ENCODE data around the gene USP17L24.
"Not testable (repeated sequence)": the region's sequence is repeated elsewhere in the genome, so short reads cannot be mapped to it uniquely, and the experiment has no call there.

The USP17L24 gene

GRCh38 chr4:9324865-9325264 is at the start of gene USP17L24:
Gene USP17L24 (plus strand): TSS chr4:9325165. CDS start chr4:9325165, 0 bp downstream.
- DNase-seq (ENCODE audit: low read depth in 2 of 2); H3K4me3 ChIP-seq (replicated peaks in 1 of 2; ENCODE audit: low read depth in 2 of 2, low read length in 2 of 2): not testable (repeated sequence)

- not testable (repeated sequence) for H3K4me3 ChIP-seq (replicated peaks in 1 of 2; ENCODE audit: low read depth in 2 of 2, low read length in 2 of 2); DNase-seq (ENCODE audit: low read depth in 2 of 2)
Observed at GRCh38 chr4:9324191-9324590, 774 bp upstream of the USP17L24 start.

DNA sequence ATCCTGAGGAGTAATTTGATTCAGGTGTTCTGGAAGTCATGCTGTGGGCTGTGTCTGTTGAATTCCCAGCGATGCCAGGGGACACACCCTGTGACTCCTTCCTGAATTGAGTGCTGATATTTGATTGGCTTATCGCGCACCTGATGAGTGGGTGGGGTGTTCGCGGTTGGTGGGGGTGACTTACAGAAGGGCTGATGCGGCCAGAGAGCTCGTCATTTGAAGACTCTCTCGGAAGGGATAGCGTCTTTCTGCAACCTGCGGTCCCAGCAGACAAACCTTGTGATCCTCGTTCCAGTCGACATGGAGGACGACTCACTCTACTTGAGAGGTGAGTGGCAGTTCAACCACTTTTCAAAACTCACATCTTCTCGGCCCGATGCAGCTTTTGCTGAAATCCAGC is 4.6 kb downstream of the USP17L24 start, which contains the start of gene USP17L25:
Gene USP17L25 (plus strand): TSS at position 301 of the 400 bp plus-strand sequence. CDS start 0 bp downstream, at position 301.
- H3K4me3 ChIP-seq (replicated peaks in 1 of 2; ENCODE audit: low read depth in 2 of 2, low read length in 2 of 2); DNase-seq (ENCODE audit: low read depth in 2 of 2): not testable (repeated sequence)

DNA sequence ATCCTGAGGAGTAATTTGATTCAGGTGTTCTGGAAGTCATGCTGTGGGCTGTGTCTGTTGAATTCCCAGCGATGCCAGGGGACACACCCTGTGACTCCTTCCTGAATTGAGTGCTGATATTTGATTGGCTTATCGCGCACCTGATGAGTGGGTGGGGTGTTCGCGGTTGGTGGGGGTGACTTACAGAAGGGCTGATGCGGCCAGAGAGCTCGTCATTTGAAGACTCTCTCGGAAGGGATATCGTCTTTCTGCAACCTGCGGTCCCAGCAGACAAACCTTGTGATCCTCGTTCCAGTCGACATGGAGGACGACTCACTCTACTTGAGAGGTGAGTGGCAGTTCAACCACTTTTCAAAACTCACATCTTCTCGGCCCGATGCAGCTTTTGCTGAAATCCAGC is 9.4 kb downstream of the USP17L24 start, which contains the start of gene USP17L26:
Gene USP17L26 (plus strand): TSS at position 301 of the 400 bp plus-strand sequence. CDS start 0 bp downstream, at position 301.
- H3K4me3 ChIP-seq (replicated peaks in 1 of 2; ENCODE audit: low read depth in 2 of 2, low read length in 2 of 2), result not testable (repeated sequence)

DNA sequence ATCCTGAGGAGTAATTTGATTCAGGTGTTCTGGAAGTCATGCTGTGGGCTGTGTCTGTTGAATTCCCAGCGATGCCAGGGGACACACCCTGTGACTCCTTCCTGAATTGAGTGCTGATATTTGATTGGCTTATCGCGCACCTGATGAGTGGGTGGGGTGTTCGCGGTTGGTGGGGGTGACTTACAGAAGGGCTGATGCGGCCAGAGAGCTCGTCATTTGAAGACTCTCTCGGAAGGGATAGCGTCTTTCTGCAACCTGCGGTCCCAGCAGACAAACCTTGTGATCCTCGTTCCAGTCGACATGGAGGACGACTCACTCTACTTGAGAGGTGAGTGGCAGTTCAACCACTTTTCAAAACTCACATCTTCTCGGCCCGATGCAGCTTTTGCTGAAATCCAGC is 14.1 kb downstream of the USP17L24 start, which contains the start of gene USP17L5:
Gene USP17L5 (plus strand): TSS at position 301 of the 400 bp plus-strand sequence. CDS start 0 bp downstream, at position 301.
- DNase-seq (ENCODE audit: low read depth in 2 of 2); H3K4me3 ChIP-seq (replicated peaks in 1 of 2; ENCODE audit: low read depth in 2 of 2, low read length in 2 of 2): not testable (repeated sequence)

More for the DNA sequence above, 9.4 kb downstream of the USP17L24 start, which contains the start of gene USP17L26:
- not testable (repeated sequence) for DNase-seq (ENCODE audit: low read depth in 2 of 2)

DNA sequence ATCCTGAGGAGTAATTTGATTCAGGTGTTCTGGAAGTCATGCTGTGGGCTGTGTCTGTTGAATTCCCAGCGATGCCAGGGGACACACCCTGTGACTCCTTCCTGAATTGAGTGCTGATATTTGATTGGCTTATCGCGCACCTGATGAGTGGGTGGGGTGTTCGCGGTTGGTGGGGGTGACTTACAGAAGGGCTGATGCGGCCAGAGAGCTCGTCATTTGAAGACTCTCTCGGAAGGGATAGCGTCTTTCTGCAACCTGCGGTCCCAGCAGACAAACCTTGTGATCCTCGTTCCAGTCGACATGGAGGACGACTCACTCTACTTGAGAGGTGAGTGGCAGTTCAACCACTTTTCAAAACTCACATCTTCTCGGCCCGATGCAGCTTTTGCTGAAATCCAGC is 18.9 kb downstream of the USP17L24 start, which contains the start of gene USP17L27:
Gene USP17L27 (plus strand): TSS at position 301 of the 400 bp plus-strand sequence. CDS start 0 bp downstream, at position 301.
- DNase-seq (ENCODE audit: low read depth in 2 of 2); H3K4me3 ChIP-seq (replicated peaks in 1 of 2; ENCODE audit: low read depth in 2 of 2, low read length in 2 of 2): not testable (repeated sequence)

GRCh38 chr4:9348593-9348992 is 23.6 kb downstream of the USP17L24 start, which contains the start of gene USP17L28:
Gene USP17L28 (plus strand): TSS chr4:9348893. CDS start chr4:9348893, 0 bp downstream.
- H3K4me3 ChIP-seq (replicated peaks in 1 of 2; ENCODE audit: low read depth in 2 of 2, low read length in 2 of 2); DNase-seq (ENCODE audit: low read depth in 2 of 2): not testable (repeated sequence)

GRCh38 chr4:9350866-9351265 is 25.9 kb downstream of the USP17L24 start:
- not testable (repeated sequence) for H3K4me3 ChIP-seq (replicated peaks in 1 of 2; ENCODE audit: low read depth in 2 of 2, low read length in 2 of 2); DNase-seq (ENCODE audit: low read depth in 2 of 2)

DNA sequence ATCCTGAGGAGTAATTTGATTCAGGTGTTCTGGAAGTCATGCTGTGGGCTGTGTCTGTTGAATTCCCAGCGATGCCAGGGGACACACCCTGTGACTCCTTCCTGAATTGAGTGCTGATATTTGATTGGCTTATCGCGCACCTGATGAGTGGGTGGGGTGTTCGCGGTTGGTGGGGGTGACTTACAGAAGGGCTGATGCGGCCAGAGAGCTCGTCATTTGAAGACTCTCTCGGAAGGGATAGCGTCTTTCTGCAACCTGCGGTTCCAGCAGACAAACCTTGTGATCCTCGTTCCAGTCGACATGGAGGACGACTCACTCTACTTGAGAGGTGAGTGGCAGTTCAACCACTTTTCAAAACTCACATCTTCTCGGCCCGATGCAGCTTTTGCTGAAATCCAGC is 28.4 kb downstream of the USP17L24 start, which contains the start of gene USP17L29:
Gene USP17L29 (plus strand): TSS at position 301 of the 400 bp plus-strand sequence. CDS start 0 bp downstream, at position 301.
- not testable (repeated sequence) for H3K4me3 ChIP-seq (replicated peaks in 1 of 2; ENCODE audit: low read depth in 2 of 2, low read length in 2 of 2); DNase-seq (ENCODE audit: low read depth in 2 of 2)

GRCh38 chr4:9362829-9363228 is 37.9 kb downstream of the USP17L24 start, which contains the start of gene USP17L30:
Gene USP17L30 (plus strand): TSS chr4:9363129. CDS start chr4:9363129, 0 bp downstream.
- not testable (repeated sequence) for DNase-seq (ENCODE audit: low read depth in 2 of 2)

More at GRCh38 chr4:9362829-9363228, 37.9 kb downstream of the USP17L24 start, which contains the start of gene USP17L30:
- H3K4me3 ChIP-seq (replicated peaks in 1 of 2; ENCODE audit: low read depth in 2 of 2, low read length in 2 of 2), result not testable (repeated sequence)

All from cardiac fibroblast (primary cell).